HepG2 (cell line): ENCODE results near the gene MADD. TPM values are rescaled to one million over a fixed set of nuclear protein-coding genes. Genes with fewer than 3 reads are reported as not detected.

Experiments used
- ATAC-seq: fragments of 200-7000 bp; cut with Tn5 transposase; 3 replicates; pipeline ENCODE4 v1.9.1; 2020; ENCODE audit warnings: mild to moderate bottlenecking, moderate library complexity
- BruUV-seq: library from RNA; stranded (reverse); fragments of 400-500 nt; replicated peaks from 2 replicates; lab custom pipeline; 2021; lab: Mats Ljungman, UMichigan
- CTCF ChIA-PET: fragments of 300-600 bp; formaldehyde crosslinking; extraction: SDS; loops from one replicate; lab custom pipeline; 2021; ENCODE audit warnings: low total read pairs, inconsistent platforms, low intra/inter-chr PET ratio; lab: Yijun Ruan, JAX
- POLR2A ChIA-PET: fragments of 350-600 bp; sonication (Branson Sonifier 250); formaldehyde crosslinking; loops from one replicate; lab custom pipeline; 2020; ENCODE audit warnings: antibody characterized with exemption, inconsistent platforms; lab: Yijun Ruan, JAX
- DNase-seq: peaks from one replicate; pipeline ENCODE4 v3.0.0-alpha.2; 2015; ENCODE audit warnings: low spot score
- FAIRE-seq: peaks from 3 replicates; lab custom pipeline; 2011; peaks lifted over from hg19 to GRCh38; lab: Jason Lieb, UNC
- H2AFZ ChIP-seq: one replicate; pipeline ENCODE4 v1.6.1; 2011; ENCODE audit warnings: low read length, inconsistent platforms
- H3K27ac ChIP-seq: fragments of 300-600 bp; 3 replicates; pipeline ENCODE4 v1.8.0; 2011; ENCODE audit warnings: mixed run types, mild to moderate bottlenecking, mixed read lengths, low read length, inconsistent platforms; ENCODE audit not compliant: insufficient read depth; ENCODE audit errors: extremely low read length
- H3K27me3 ChIP-seq, 2 experiments: fragments of 200-600 bp in 1 of 2; 2 replicates in 1 of 2; 3 replicates in 1 of 2; pipeline versions ENCODE4 v1.6.0 to v1.8.0; 2011; ENCODE audit warnings: low read length in 2 of 2, mild to moderate bottlenecking in 2 of 2, moderate library complexity in 2 of 2, inconsistent platforms in 1 of 2; ENCODE audit not compliant: insufficient read depth in 2 of 2, control insufficient read depth in 1 of 2
- H3K36me3 ChIP-seq, 2 experiments: fragments of 200-600 bp in 1 of 2; replicated peaks in 1 of 2; 2 replicates in 1 of 2; 3 replicates in 1 of 2; pipeline versions ENCODE4 v1.5.1 to v1.8.0; 2011; ENCODE audit warnings: low read length in 2 of 2, inconsistent platforms in 1 of 2; ENCODE audit not compliant: insufficient read depth in 2 of 2, control insufficient read depth in 1 of 2
- H3K4me1 ChIP-seq: 2 replicates; pipeline ENCODE4 v1.5.1; 2012; ENCODE audit warnings: low read length, inconsistent platforms; ENCODE audit not compliant: insufficient read depth
- H3K4me2 ChIP-seq: 2 replicates; pipeline ENCODE4 v1.6.0; 2011; ENCODE audit warnings: low read depth, low read length, inconsistent platforms
- H3K4me3 ChIP-seq, 3 experiments: fragments of 200-600 bp in 1 of 3; sonication (generic), shearing (Covaris generic) in 1 of 3; replicated peaks in 1 of 3; 2 replicates each; pipeline ENCODE4 v1.5.1; 2011 to 2016; ENCODE audit warnings: low read length in 3 of 3, inconsistent platforms in 2 of 3, low read depth in 2 of 3, mild to moderate bottlenecking in 2 of 3, control low read depth in 1 of 3, mixed read lengths in 1 of 3; ENCODE audit not compliant: insufficient read depth in 1 of 3
- H3K79me2 ChIP-seq: one replicate; pipeline ENCODE4 v1.6.1; 2011; ENCODE audit warnings: low read length, inconsistent platforms; ENCODE audit not compliant: insufficient read depth
- H3K9ac ChIP-seq: 2 replicates; pipeline ENCODE4 v1.6.0; 2011; ENCODE audit warnings: mild to moderate bottlenecking, low read depth, low read length, inconsistent platforms; ENCODE audit not compliant: insufficient read depth
- H3K9me3 ChIP-seq: 2 replicates; pipeline ENCODE4 v1.5.1; 2012; ENCODE audit warnings: mild to moderate bottlenecking, low read length
- H4K20me1 ChIP-seq: 2 replicates; pipeline ENCODE4 v1.6.0; 2011; ENCODE audit warnings: inconsistent platforms, mild to moderate bottlenecking, low read length, moderate library complexity; ENCODE audit not compliant: insufficient read depth
- HOXA9 ChIP-seq: sonication (generic); formaldehyde crosslinking; IDR thresholded peaks from 2 replicates; pipeline ENCODE4 v1.8.1; 2022; ENCODE audit warnings: missing genetic modification reagents, mild to moderate bottlenecking, moderate library complexity, borderline replicate concordance
- NFAT5 ChIP-seq: sonication (generic); formaldehyde crosslinking; IDR thresholded peaks from 2 replicates; pipeline ENCODE4 v1.4.0; 2020; ENCODE audit warnings: missing genetic modification reagents
- NFYB ChIP-seq: sonication (generic); formaldehyde crosslinking; IDR thresholded peaks from 2 replicates; pipeline ENCODE4 v1.4.0; 2020; ENCODE audit warnings: missing genetic modification reagents
- NR3C1 ChIP-seq: sonication (generic); formaldehyde crosslinking; IDR thresholded peaks from 2 replicates; pipeline ENCODE4 v1.4.0; 2020; ENCODE audit warnings: missing genetic modification reagents
- ZHX1 ChIP-seq: sonication (generic); formaldehyde crosslinking; IDR thresholded peaks from 2 replicates; pipeline ENCODE4 v1.8.1; 2022; ENCODE audit warnings: low read depth, mild to moderate bottlenecking, missing genetic modification reagents
- ZNF253 ChIP-seq: sonication (generic); formaldehyde crosslinking; IDR thresholded peaks from 2 replicates; pipeline ENCODE4 v1.8.0; 2022; ENCODE audit warnings: mild to moderate bottlenecking, missing genetic modification reagents, borderline replicate concordance
- ZNF691 ChIP-seq: sonication (generic); formaldehyde crosslinking; IDR thresholded peaks from 2 replicates; pipeline ENCODE4 v1.4.0; 2020; ENCODE audit warnings: missing genetic modification reagents, low read depth, mild to moderate bottlenecking, borderline replicate concordance
- ZNF713 ChIP-seq: sonication (generic); formaldehyde crosslinking; IDR thresholded peaks from 2 replicates; pipeline ENCODE4 v1.4.0; 2020; ENCODE audit warnings: mild to moderate bottlenecking, missing genetic modification reagents
- ZNF724P ChIP-seq: sonication (generic); formaldehyde crosslinking; IDR thresholded peaks from 2 replicates; pipeline ENCODE4 v1.8.0; 2022; ENCODE audit warnings: missing genetic modification reagents, borderline replicate concordance
- WGBS: methylation state at CpG from one replicate; pipeline ENCODE4 v1.1.6; 2017; ENCODE audit warnings: low lambda C conversion rate; 5-methylcytosine and 5-hydroxymethylcytosine counted together
- in situ Hi-C: cut with HindIII; loops from 2 replicates; pipeline ENCODE4 v1.10.0; 2017; ENCODE audit warnings: low pct_unique_long_range_greater_than_20kb; ENCODE audit not compliant: extremely low pct_ligation_motif_present
- intact Hi-C: fragments of 100-400 bp; cut with micrococcal nuclease; formaldehyde crosslinking; loops from one replicate; pipeline ENCODE4 v1.10.0; 2022; ENCODE audit not compliant: unreplicated experiment
- polyA plus RNA-seq, 8 experiments: library from polyadenylated mRNA; depleted of rRNA in 3 of 8; stranded (reverse) in 7 of 8; unstranded in 1 of 8; fragments of >200 nt; fragmentation: Illumina TruSeq in 4 of 8; extraction: Trizol in 4 of 8; gene quantifications; 2 replicates each; pipeline versions ENCODE4 v1.2.1 to v1.2.3, GENCODE V29; 2011 to 2016; ENCODE audit warnings: low read depth in 4 of 8, missing spikeins in 1 of 8, mixed read lengths in 1 of 8; ENCODE audit not compliant: insufficient read depth in 1 of 8
- total RNA-seq, 5 experiments: library from RNA; depleted of rRNA; stranded (reverse); fragments of >200 nt; fragmentation: Illumina TruSeq; extraction: Trizol; gene quantifications; 2 replicates each; pipeline ENCODE4 v1.2.3, GENCODE V29; 2016; ENCODE audit warnings: low read depth in 1 of 5

The MADD gene
- total and polyA plus RNA-seq, 2 of the 13 experiments (the other 11 are each of a cell fraction or from before 2014, with no cell fraction given), result 18.0 to 29.2 TPM

- in situ Hi-C loops, result no loop called here
- TF ChIP-seq ZNF713 (no peak), NFYB (CRISPR knock-in tag) (no peak), ZNF724P (no peak), NR3C1 (CRISPR knock-in tag) (no peak), ZHX1 (CRISPR knock-in tag) (peak; percentile 50; the same call in 1 of the 2 replicates), HOXA9 (CRISPR knock-in tag) (peak; percentile 62; the same call in 1 of the 2 replicates), ZNF253 (CRISPR knock-in tag) (no peak), ZNF691 (CRISPR knock-in tag) (peak; percentile 91), NFAT5 (CRISPR knock-in tag) (no peak)
Measured at GRCh38 chr11:47355283-47356128, 85.6 kb downstream of the MADD start.

More at GRCh38 chr11:47355283-47356128, 85.6 kb downstream of the MADD start:
- peak; percentile 87 for ATAC-seq
- CTCF ChIA-PET, result interaction anchor here (0.6 to 2.3 kb wide), 7 partner anchors 25 to 466 kb away, joined by 3 to 20 read pairs (median 9); partner anchors contain the start of genes ARFGAP2 and NR1H3
- Histone ChIP-seq H3K36me3 (no peaks in the 10 kb centered on the region), H3K27me3 (peaks cover 6 to 31% of the 10 kb centered on the region in 2 experiments; a peak in 3 of 5 replicates), H3K4me2 (peak overlapping the region; percentile 84), H3K4me1 (peaks cover 64% of the 10 kb centered on the region), H2AFZ (peak overlapping the region; percentile 15), H3K79me2 (no peaks in the 10 kb centered on the region), H3K9ac (0 out of 2 replicates have a peak overlapping the region, but pooled peaks have one; percentile 29), H3K9me3 (no peaks in the 10 kb centered on the region), H3K27ac (no peak overlapping the region), H4K20me1 (no peaks in the 10 kb centered on the region), H3K4me3 (peak overlapping the region; percentile 54 to 72 (median 66))
- FAIRE-seq, result peak; percentile 83
- peak; percentile 86 for DNase-seq
- no TSS peak for BruUV-seq
- intact Hi-C loops, result loop anchor here (1.0 to 5.0 kb wide), 4 partner anchors 87 to 257 kb away; no protein-coding TSS in a partner anchor
- 28% methylated on average over 23 of the region's 47 CpGs for WGBS
- POLR2A ChIA-PET, result no interaction called here
